HS-27A (cell line): ENCODE measurements around the gene ZSCAN20.

Source experiments
- DNase-seq: peaks from one replicate; pipeline ENCODE4 v3.0.0-alpha.2; 2012; ENCODE audit warnings: low read depth, missing footprints

ZSCAN20 gene

DNA sequence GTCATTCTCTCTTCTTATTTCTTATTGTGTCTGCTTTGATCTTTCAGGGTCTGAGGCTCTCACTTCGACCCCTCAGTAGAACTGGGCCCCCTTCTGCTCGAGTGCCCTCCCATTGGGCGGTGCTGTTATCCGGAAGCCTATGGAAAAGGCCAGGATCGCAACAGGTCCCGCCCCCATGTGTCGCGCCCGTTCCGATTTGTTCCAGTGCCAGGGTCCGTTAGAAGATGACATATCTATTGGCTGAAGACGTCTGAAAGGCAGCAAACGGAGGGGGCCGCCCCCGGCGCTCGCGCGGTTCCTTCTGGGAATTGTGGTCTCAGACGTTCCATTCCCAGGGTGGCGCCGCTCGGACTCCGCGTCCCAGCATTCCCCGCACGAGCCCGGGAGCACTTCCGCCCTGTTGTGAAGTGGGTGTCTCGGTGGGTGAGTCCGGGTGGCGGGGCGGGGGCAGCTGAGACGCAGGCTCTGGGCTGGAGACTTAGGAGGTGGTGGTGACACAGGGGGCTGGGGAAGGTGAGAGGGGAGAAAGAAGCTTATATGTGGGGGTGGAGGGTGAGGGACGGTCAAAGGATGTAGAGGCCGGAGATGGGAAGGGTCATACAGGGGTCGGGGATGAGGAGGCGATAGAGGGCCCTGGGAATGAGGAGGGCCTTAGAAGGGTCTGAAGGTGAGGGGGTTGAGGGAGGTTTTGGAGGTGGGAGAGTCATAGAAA, at the start of gene ZSCAN20:
ZSCAN20 (plus strand) TSS at position 377 of the 712 bp plus-strand sequence. CDS start 6,644 bp downstream, outside the sequence.
- peak; percentile 98 for DNase-seq

DNA sequence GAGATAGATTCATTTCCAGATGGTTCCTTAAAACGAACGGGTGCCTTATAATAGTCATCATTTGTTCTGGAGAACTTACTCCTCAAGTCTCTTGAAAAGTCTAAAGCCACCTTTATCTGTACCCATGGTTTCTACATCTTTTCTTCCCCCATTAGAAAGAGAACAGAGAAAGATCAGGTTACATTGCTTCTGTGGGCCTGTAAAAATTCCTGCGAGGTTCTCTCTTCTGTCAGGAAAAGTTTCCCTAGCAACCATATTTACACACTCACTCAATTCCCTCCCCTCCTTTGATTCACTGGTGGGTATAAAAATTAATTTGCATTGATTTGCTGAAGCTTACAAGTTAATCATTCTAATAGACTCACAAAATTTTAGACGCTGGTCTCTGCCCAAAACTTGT, 48.2 kb upstream of the ZSCAN20 start:
- DNase-seq: no peak

DNA sequence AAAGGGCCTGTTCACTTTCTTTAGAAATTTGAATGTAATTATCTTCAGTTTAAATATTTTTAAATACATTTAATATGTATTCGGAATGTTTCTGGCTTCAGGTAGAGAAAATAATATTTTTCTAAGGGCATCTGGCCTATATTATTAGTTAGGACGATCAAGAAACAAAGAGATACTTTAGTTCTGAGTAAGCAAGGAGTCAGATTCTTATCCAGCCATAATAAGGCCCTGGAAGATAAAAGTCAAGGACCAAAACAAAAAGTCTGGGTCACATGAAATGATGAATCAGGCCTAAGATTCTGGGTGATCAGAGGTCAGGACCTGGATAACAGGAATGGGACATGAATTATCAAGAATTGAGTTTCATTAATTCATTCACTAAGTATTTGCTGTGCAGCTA, 47.8 kb upstream of the ZSCAN20 start:
- no peak for DNase-seq

DNA sequence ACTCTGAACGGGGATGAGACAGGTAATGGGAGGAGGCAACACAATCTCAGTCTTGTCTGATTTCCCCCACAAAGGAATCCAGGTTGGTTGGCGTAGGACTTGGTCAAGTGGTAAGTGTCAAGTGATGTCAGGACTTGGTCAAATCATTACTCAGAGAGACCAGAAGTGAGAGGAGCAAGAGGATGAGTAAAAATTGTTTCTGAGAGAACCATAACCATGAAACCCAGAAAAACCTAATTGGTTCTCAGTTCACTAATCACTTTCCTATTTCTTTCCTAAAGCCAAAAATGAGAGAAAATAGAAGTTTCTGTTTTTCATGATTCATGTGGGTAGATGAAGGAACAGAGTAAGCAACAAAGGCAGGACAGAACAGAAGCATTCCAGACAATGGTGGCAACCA, 46.5 kb upstream of the ZSCAN20 start:
- DNase-seq: no peak

DNA sequence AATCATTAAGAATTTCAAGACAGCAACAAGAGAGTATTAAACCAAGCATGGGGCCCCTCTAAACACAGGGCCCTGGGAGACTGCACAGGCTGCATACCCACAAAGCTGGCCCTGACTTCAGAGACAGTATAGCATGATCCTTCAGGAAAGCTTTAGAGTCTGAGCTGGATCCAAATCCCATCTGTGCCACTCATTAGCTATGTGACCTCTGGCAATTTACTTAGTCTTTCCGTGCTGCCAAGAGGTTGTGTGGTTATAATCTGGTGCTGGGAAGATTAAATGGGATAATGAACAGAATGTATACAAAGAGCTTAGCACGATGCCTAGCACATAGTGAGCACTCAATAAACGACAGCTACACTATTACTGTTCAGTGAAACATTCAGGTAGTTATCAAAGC, 45.5 kb upstream of the ZSCAN20 start:
- DNase-seq: no peak

DNA sequence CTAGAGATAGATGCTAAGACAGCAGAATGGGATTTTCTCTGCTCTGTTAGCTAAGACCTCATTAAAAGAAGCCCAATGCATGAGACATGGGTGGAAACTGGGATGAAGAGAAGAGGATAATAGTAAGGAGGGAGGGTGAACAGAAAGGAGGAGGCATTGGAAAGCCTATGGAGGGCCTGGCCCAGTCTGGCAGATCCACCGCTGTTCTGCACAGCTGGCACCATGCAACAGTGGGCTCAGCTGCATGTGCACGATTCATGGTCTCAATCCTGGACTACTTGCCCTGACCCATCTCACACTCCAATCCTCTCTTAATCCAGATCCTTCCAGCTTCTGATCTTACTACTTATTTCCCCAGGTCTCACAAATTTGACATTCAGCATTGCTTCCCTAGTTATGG, 43.8 kb upstream of the ZSCAN20 start:
- no peak for DNase-seq

DNA sequence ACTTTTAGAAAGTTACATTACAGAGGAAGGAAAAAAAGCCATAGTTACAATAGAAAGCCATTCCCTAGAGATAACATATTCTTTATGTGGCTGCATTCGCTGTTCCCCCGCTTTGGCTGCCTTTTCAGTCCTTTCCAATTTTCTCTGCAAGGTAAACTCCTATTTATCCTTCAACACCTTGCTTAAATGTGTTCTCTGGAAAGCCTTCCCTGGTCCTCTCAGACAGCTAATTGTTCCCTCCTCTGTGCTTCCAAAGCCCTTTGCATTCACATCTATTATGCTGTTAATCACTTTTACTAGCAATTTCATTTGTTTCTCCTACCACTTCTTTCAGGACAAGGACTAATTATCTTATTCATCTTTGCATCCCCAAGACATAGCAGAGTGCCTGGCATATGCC, 43.1 kb upstream of the ZSCAN20 start:
- no peak for DNase-seq

DNA sequence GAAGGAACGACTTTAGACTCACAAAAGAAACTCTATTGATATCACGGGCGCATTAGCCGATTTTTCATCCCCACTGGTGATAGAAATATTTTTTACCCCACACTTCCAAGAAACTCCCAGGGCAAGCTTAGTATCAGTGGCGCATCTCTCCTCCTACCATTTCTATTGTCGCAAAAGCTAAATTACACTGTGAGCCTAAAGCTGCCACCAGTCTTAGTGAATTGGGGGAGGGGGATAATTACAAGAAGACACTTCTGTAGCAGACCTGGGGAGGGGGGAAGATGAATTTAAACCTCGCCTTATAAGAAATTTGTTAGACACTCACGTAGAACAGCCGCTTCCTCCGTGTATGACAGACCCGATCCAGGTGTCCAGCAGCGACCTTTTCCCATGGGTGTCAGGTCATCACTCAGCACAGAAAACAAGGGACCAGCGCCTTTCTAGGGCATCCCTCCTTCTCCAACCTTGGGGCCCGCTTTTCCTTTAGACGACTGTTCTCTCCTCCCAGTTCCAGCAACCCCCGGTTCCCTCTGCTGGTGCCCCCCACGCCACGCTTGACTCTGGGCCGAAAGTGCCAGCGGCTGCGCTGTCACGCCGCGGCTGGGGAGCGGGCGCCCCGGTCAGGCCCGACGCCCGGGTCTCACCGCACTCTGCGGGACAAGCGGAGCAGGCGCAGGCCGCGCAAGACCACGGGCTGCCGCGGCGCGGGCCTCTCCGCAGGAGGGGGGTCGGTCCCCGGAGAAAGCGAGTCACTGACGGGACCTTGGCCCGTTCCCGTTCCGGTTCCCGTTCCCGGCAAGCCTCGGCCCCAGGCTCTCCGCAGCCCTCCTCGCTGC, 42.4 kb upstream of the ZSCAN20 start:
- no peak for DNase-seq

DNA sequence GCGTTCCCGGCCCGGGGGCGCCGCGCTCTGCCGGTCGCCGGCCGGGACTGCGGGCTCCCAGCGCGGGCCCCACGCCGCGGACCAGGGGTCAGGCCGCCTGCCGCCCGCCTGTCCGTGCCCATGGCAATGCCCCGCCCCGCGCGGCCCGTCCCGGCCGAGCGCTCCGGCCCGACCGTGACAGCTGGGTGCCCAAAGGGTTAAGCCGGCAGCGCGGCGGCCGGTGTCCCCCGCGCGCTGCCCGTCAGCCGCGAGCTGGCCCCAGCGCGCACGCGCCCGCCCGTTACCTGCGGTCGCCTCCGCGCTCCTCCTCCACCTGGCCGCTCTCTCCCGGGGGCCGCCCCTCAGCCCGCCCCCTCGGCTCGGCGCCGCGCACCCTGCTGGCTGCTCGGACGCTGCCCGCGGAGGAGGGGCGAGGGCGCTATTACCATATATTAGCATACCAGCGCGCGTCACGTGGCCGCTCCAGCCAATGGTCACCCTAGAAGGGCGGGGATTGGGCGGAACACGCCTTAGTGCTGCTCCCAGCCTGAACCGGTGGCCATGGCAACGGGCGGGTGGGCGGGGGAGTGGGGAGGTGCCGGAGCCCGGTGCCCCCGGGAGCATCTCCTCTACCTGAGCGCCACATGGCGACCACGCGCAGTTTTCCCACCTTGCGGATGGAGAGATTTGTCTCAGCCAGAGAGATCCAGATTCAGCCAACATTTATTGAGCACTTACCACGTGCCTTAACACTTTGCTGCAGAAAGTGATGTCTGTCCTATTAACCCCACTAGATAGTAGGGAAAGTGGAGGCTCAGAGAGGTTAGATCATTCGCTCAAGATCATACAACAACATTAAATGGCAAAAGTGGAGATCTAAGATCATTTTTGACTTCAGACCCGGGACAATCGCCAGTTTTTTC, 41.5 kb upstream of the ZSCAN20 start, which contains the start of gene PHC2:
PHC2 (minus strand) TSS at position 404 of the 902 bp plus-strand sequence. CDS start 55,556 bp downstream, outside the sequence.
- DNase-seq: peak; percentile 87

DNA sequence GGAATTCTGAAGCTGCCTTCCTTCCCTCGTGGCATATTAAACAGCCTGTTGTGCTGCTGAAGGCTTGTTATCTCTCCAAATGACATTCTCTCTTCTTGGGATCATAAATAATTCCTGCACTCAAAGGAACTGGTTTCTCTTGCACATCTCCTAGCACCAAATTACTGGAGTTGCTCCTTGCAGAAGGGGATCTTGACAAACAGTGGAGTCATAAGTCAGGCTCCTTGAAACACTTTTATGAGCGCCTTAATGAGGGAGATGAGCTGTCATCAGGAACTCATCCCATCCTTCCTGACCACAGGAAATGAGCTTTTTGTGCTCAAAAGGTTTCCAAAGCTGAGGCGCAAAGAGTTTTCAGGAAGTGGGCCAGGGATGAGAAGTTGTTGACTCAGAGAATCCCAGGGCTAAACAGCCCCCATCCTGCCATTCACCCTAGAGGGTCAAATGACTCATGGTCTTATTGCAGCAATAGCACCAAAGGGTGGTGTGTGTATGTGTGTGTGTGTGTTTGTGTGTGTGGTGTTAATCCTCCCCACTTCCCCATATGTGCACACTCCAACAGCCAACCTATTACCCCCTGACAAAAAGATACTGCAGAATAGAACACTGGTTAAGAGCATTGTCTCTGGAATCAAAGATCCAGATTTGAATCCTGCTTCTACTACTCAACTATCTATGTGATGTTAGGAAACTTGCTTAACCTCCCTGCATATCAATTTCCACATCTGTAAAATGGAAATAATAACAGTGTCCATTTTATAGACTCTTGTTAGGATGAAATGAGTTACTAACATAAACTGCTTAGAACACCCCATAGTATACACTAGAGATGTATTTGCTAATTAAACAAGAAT, 38.7 kb upstream of the ZSCAN20 start:
- peak; percentile 90 for DNase-seq

DNA sequence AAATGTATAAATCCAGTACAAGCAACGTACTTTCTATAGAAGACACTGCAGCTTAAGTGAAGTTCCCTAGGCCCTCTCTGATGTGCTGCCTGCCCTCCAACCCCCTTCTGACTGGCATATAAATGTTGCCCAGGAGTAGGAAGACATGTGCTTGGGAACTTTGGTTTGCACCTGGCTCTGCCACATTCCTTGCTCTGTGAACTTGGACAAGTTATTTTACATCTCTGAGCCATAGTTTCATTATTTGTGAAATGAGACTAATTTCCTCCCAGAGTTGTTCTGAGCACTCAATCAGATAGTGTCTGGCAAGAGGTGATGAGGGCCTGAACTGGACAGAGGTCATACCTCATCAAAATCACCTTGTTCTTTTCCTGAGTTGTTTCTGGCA, 38.1 kb upstream of the ZSCAN20 start:
- no peak for DNase-seq

DNA sequence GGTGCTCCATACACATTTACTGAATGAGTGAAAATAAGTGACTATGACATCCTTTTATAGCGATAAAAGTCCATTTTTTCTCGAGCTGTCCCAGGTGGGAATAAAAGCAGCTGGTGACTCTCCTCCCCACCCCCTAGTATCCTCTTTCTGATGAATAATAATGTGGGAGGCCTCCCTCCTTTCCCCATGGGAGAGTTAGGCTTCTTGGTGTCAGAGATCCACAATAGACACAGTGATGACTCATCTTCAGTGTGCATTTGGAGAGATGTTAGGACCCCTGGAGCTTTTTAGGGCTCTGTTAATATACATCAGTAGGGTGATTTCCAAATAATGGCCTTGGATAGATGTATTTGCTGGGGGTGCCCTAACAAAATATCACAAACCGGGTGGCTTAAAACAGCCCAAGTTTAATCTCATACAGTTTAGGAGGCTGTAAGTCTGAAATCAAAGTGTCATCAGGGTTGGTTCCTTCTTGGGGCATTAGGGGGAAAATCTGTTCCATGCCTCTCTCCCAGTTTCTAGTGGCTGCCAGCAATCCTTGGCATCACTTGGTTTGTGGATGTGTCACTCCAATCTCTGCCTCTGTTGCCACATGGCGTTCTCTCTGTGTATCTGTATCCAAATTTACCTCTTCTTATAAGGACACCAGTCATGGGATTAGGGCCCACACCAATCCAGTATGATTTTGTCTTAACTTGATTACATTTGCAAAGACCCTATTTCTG, 37.2 kb upstream of the ZSCAN20 start:
- DNase-seq: no peak

DNA sequence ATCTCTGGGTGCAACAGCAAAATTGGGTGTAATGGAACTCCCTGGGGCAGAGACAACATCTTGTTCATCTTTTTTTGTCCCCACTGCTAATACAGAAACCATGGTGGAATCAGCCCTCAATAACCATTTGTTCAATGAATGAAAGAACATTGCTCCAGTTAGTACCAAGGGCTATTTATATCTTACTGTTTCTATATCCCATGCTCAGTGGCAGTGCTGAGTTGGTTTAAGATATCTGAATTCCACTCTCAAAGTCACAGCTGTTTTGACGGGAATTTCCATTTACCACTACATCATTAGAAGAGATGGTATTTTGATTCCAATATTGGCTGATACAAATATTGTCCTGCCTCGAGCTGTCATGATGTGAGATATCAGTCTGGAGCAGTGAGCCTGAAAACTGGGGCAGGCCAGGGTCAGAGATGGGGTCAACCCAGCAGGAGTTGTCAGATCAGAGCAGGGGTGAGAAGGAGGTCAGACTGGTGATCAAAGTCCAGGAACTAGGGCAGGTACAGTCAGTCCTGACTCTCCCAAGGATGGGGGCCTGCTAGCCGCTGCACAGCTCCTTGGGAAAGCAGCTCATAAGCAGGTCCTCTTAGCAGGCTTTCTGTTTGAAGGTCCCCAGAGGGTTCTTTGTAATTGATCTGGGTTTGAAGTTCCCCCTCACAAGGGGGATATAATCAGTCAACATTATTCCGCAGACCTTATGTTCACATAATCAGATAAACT, 35.7 kb upstream of the ZSCAN20 start:
- DNase-seq: no peak

DNA sequence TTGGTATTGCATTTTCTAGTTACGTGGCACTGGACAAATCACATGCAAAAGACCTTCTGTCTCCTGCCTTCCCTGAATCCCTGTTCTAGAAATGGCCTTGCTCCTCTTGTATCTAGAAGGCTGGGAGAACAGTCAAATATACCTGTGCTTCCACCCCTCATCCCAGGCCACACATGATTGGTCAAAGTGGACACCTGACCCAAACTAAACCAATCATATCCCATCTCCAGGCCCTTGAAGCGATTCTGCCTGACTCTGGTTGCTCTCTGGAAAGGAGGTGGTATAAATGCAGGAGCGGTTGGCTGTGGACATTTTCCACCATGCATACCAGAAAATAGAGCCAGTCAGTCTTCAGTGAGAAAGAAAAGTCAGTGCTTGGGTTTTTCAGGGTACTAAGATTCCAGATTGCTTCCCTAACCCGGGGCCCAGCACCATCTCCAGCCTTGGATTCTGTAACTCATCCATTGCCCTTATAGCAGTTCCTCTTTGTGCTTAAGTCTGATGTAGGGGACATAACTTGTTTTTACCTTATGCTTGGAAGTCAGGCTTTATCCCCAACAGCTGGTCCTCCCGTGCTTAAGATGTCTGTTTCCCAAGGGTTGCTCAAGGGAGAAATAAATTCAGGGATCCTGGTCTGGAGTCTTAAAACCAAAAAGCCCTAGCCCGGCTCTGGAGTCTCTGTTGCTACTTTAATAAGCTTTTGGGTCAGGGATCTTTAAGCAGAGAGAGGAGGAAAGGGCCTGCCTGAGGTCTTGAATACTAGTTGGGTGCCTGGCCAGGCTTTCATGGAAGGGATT, 33.9 kb upstream of the ZSCAN20 start:
- DNase-seq: no peak

DNA sequence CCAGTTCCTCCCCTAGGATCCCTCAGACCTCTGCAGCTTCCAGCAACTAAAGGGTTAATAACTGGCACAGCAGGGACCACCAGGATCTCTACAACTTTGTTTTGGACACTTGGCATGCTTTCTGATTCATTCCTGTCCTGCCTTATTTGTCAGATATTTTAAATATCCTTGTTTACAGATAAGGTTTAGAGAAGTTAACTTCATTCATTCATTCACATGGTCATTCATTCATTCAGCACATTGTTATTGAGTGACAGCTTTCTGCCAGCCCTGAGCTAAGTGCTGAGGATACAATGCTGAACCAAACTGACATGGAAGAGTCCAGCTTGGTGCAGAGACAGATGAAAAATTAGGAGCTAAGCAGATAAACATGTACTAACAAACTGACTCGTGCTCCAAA, 32.8 kb upstream of the ZSCAN20 start:
- no peak for DNase-seq

DNA sequence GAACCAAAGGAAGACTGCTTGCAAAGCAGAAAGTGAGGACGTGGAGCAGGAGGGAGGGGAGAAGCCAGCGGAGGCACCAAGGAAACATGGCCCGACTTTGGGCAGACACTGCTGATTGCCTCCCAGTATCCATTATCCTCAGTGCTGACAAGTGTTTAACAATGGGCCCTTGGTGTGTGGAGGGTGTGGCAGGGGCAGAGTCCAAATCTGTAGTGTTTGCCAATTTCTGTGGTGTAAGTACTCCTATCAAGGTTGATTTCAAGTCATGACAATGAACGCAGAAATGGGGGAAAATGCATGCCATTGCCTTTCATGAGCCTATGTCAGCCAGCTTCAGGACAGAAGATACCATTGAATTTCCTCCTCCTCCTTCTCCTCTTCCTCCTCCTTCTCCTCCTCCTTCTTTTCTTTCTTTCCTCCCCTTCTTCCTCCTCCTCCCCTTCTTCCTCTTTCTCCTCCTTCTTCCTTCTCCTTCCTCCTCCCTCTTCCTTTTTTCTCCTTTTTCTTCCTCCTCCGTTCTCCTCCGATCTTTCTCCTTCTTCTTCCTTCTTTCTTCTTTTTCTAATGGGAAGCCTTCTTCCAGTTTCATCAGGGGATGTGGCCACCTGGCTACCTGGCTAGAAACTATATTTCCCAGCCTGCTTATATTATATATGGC, 31.2 kb upstream of the ZSCAN20 start:
- no peak for DNase-seq

DNA sequence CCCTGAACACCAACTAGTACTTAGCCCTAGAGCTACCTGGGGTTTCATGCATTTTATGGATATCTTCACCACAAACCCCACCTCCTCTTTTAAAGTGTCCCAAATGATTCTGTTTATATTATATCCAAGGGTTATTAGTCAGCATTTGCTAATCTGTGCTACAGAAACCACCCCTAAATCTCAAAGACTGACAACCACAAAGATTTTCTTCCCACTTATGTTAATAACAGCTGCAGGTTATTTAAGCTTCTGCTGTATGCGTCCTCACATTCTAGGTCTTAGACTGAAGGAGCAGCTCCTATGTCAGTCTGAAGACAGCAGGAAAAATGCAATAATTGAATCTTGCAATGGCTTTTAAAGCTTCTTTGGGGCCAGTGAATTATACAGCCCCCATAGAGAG, 30.3 kb upstream of the ZSCAN20 start:
- no peak for DNase-seq

DNA sequence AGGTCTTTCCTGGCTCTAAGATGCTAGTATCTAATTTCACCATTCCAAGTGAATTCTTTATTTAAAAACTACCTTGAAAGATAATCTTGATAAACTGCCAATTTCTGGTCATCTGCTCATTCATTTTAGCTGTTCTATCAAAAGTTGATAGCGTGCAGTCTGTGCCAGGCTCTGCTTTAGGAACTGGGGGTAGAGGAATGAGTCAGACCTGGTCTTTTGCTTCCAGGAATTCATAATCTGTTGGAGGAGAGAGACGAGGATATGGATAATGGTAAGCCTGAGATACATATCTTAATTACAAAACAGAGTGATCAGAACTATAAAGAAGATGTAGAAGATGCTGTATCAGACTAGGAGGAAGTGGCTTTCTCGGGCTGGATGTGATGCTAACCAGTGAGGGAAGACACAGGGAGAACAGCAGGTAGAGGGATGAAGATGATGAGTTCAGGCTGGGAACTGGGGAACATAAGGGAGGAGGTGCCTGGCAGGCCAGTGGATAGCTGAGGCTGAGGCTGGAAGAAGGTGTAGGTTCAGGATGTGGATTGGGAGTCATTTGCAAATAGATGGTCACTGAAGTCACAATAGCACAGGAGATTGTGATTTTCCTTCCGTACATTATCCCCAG, 29.3 kb upstream of the ZSCAN20 start:
- no peak for DNase-seq
